GM12864 (cell line): Measurements from ENCODE around the gene TMEM169.
"Not testable (repeated sequence)": the region's sequence is repeated elsewhere in the genome, so short reads cannot be mapped to it uniquely, and the experiment has no call there.

Experiments
- DNase-seq: peaks from one replicate; pipeline ENCODE4 v3.0.0-alpha.2; 2011; ENCODE audit warnings: low read depth
- H3K4me3 ChIP-seq: 2 replicates; pipeline ENCODE4 v1.5.1; 2011; ENCODE audit warnings: mild to moderate bottlenecking, low read depth, low read length, control low read depth
- CTCF ChIP-seq: IDR thresholded peaks from 2 replicates; pipeline ENCODE4 v1.5.1; 2011; ENCODE audit warnings: low read depth, mild to moderate bottlenecking, moderate library complexity, low read length, control low read depth, inconsistent platforms; ENCODE audit errors: missing control alignments

Gene TMEM169

GRCh38 chr2:216134958-216135541 is 53.3 kb downstream of the TMEM169 start:
- no peak for DNase-seq
- no peak for TF ChIP-seq CTCF
- H3K4me3 ChIP-seq, result no peak overlapping the region

DNA sequence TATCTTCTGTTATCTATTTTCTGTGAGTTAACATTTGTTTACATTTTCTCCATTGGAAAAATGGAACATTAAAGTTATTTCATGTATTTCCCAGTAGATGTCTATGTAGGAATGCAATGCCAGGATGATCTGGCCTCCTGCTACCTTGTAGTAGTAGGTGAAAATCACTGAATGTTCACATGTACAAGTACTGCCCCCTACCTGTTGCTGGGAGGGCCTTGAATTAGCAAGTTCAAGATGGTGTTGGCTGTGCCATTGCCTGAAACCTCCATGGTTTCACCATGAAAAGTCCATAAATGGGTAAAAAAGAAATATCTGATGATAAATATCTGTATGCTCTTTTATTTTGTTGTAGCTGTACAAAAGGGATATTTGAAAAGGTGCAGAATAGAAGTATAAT is 58.2 kb downstream of the TMEM169 start:
- no peak overlapping the region for H3K4me3 ChIP-seq
- TF ChIP-seq CTCF, result peak; percentile 41
- DNase-seq, result no peak

DNA sequence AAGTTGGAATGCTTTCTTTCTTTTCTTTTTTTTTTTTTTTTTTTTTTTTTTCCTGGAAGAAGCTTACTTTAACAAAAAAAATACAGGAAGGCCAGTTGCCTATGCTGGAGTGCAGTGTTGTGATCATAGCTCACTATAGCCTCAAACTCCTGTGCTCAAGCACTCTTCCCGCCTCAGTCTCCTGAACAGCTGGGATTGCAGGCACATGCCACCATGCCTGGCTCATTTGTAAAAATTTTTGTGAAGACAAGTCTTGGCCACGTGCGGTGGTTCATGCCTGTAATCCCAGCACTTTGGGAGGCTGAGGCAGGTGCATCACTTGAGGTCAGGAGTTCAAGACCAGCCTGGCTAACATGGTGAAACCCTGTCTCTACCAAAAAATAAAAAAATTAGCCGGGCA is 59.8 kb downstream of the TMEM169 start:
- not testable (repeated sequence) for DNase-seq, H3K4me3 ChIP-seq

DNA sequence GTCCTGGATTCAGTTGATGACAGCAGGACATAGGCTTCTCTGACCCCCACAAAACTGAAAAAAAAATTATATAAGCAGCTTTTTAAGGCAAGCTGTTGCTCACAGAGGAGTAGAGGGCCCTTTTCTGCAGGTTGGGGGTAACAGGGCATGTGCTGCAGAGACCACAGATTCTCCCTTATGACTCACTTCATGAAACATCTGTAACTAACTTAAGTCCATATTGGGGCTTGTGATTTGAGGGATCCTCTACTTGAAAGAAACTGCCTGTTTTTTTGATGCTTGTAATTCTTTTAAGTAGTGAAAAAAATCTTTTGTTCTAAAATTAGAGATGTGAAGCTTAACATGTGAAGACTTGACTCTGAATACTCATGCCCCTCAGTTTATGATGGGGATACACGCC is 60.8 kb downstream of the TMEM169 start:
- H3K4me3 ChIP-seq, result no peak overlapping the region
- no peak for TF ChIP-seq CTCF
- DNase-seq, result peak; percentile 73

DNA sequence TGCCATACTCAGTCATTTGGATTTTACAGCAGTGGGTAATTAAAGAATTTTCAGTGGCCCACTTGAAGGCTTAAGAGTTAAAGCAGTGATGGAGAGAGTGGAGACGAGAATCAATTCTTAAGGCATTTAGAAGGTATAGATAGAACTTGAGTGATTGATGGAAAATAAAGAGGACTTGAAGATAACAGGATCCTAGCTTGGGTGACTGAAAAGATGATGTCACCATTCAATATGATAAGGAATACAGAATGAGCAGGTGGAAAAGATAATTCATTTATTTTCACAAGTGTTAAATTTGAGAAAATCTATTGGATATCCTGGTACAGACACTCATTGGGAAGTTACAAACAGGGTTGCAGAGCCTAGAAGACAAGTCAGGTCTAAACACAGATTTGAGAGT is 62.7 kb downstream of the TMEM169 start:
- no peak for TF ChIP-seq CTCF
- DNase-seq, result no peak
- no peak overlapping the region for H3K4me3 ChIP-seq

- TF ChIP-seq CTCF, result no peak
- DNase-seq, result no peak
- no peak overlapping the region for H3K4me3 ChIP-seq
Observed at GRCh38 chr2:216144857-216145256, 63.1 kb downstream of the TMEM169 start.

DNA sequence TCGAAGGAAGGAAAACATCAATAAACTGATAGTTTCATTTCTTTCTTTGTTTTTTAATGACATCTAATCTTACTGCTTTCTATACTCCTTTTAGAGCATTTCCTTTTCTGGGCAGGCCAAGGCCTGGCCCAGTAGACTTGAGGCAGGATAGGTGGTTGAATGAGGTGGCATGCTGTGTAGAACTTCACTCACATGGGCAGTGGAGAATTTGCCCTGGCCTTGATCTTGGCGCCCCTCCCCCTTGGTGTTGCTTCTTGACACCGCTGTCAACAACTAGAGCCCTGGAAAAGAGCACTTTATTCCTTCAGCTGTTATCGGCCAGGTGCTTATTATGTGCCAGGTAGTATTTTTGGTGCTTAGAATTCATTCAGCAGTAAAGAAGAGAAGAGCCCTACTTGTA is 64.9 kb downstream of the TMEM169 start:
- no peak for TF ChIP-seq CTCF
- H3K4me3 ChIP-seq, result no peak overlapping the region
- no peak for DNase-seq
